GM12891 (cell line): ENCODE data around the gene TBL1X.

Experiments used
- POLR2A ChIP-seq: IDR thresholded peaks from 2 replicates; pipeline ENCODE4 v1.6.1; 2011; ENCODE audit warnings: low read depth, low read length, control low read depth
- POLR2AphosphoS5 ChIP-seq: IDR thresholded peaks from 2 replicates; pipeline ENCODE4 v1.6.1; 2011; ENCODE audit warnings: low read depth, low read length, control low read depth
- POU2F2 ChIP-seq: IDR thresholded peaks from 2 replicates; pipeline ENCODE4 v1.6.1; 2011; ENCODE audit warnings: low read depth, mild to moderate bottlenecking, control low read depth, low read length, moderate library complexity

DNA sequence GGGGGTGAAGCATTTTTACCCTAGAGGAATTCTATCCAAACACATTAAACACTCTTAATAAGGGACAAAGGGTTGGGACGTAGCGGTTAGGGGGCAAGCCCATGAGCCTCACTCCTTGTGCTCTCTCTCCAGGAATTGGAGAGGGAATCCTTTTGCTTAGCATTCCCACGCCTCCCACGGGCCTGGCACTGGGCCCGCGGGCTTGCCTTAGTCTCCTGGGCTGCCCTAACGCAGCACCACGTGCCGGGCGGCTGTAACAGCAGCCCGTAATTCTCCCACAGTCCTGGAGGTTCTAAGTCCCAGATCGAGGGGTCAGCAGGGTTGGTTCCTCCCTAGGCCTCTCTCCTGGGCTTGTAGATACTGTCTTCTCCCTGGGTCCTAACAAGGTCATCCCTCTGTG is 67.5 kb downstream of the TBL1X start:
- TF ChIP-seq POLR2AphosphoS5: no peak
- no peak for TF ChIP-seq POLR2A
- no peak for TF ChIP-seq POU2F2
